Measurements from ENCODE around the gene CFAP410. TPM values are rescaled to one million over a fixed set of nuclear protein-coding genes. Genes with fewer than 3 reads are reported as not detected.
"Not testable (repeated sequence)": the region's sequence is repeated elsewhere in the genome, so short reads cannot be mapped to it uniquely, and the experiment has no call there.

Gene CFAP410
- polyA plus RNA-seq, 1 donor, result 20.1 TPM

DNA sequence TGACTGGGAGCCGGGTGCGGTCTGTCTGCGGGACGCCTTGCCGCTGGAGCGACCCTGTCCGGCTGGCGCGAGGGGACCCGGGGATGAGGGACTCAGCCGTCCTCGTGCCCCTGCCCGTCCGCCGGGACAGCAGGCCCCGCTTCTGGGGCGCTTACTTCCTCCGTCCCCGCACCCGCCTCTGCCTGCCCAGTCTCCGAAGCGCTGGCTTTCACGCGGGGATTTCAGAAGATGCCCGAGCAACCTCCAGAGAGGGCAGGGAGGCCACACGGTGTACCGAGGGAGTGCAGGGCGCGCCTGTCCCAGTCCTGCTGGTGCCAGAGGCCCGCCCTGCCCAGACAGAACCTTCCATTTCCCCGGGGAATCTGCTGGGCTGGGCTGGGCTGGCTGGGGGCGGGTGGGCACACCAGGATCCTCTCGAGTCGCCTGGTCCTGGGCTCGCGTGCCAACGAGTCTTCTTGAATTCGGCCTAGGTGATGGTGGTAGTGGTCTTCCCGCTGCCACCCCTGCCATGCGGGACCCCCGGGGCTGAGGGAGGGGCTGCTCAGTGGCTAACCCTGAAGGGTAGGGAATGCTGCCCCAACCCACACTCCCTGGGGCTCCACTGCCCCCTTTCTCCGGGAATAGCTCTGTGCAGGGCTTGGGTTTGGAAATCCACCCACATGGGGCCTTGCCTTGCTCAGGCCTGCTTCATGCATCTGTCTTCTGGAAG, 11.7 kb upstream of the CFAP410 start:
- DNase-seq, result no peak

DNA sequence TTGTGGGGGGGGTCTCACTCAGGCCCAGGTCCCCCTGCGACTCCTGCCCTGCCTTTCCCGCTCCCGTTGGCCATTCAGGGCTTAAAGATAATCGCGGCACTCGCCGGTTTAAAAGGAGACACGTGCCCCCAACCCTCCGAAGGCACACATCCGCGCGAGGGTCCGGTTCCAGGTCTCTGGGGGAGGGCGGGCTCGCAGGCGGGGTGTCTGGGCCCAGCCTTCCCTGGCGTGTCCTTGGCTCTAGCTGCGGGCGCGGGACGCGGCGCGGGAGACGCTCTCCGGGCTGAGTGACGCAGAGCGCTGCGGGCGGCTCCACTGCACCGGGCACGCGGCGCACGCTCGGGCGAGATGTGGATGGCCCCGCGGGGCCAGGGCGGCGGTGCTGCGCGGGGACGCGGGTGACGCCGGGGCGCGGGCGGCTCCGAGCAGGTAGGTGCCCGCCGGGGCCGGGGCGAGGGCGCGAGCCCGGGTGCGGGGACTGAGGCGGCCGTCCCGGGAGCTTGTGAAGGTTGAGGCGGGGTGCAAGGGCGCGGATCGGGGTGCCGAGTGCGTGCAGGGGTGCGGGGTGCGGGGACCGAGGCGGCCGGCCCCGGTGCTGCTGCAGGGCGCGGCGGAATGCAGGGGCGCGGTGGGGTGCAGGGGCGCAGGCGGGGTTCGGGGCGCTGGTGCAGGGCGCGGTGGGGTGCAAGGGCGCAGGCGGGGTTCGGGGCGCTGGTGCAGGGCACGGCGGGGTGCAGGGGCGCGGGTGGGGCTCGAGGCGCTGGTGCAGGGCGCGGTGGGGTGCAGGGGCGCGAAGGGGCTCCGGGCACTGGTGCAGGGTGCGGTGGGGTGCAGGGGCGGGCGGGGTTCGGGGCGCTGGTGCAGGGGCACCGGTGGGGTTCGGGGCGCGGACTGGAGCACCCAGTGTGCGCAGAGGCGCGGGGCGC, 10.9 kb upstream of the CFAP410 start:
- DNase-seq, result no peak

GRCh38 chr21:44349416-44349846, 10.2 kb upstream of the CFAP410 start:
- no peak for DNase-seq

DNA sequence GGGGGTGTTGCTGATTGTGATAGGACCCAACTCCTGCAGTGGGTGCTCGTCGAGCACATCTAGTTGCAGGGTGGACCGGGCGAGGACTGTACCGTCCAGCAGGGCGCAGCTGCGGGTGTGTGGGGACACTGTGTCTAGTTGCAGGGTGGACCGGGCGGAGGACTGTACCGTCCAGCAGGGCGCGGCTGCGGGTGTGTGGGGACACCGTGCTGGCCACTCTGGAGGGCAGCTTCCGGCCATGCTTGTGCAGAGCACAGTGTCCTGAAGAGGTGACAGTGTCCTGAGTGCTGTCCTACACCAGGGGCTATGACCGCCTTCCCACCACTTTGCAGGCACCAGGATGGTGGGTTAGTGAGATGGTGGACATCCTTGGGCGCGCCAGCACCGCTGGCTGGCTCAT, 9.7 kb upstream of the CFAP410 start:
- DNase-seq, result no peak

- no peak for DNase-seq
These were observed 8.8 kb upstream of the CFAP410 start for GRCh38 chr21:44347911-44348451.

- no peak for DNase-seq
These were observed 6.3 kb upstream of the CFAP410 start for GRCh38 chr21:44345495-44345894.

DNA sequence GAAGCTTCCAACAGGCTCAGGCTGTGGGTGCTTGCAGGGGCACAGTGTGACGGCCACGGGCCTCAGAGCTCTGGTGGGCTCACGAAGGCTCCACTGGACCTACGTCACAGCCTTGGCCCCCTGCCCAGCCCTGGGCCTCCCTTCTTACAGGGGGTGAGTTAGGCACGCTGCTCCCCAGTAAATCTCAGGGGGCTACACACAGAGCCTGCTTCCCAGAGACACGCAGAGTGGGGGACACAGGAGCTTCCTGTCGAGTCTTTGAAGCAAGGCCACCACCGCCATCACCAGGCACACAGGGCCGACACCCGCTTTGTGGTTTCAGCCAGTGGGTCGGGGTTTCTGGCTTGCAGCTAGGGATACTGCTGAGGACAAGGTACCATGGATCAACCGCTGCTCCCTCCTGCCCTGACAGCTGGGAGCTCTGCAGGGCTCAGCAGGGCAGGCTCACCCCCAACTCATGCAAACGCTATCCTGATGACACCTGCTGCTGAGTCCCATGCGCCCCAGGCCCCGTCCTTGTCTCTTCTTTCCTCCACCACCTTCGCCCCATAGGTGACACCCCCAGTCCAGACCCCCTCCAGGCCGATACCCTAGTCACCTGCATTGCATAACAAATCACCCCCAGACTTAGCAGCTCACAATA, 5.5 kb upstream of the CFAP410 start:
- DNase-seq, result no peak

GRCh38 chr21:44342981-44343380, 3.8 kb upstream of the CFAP410 start:
- not testable (repeated sequence) for DNase-seq

GRCh38 chr21:44341726-44342458, 2.7 kb upstream of the CFAP410 start:
- DNase-seq, result not testable (repeated sequence)

DNA sequence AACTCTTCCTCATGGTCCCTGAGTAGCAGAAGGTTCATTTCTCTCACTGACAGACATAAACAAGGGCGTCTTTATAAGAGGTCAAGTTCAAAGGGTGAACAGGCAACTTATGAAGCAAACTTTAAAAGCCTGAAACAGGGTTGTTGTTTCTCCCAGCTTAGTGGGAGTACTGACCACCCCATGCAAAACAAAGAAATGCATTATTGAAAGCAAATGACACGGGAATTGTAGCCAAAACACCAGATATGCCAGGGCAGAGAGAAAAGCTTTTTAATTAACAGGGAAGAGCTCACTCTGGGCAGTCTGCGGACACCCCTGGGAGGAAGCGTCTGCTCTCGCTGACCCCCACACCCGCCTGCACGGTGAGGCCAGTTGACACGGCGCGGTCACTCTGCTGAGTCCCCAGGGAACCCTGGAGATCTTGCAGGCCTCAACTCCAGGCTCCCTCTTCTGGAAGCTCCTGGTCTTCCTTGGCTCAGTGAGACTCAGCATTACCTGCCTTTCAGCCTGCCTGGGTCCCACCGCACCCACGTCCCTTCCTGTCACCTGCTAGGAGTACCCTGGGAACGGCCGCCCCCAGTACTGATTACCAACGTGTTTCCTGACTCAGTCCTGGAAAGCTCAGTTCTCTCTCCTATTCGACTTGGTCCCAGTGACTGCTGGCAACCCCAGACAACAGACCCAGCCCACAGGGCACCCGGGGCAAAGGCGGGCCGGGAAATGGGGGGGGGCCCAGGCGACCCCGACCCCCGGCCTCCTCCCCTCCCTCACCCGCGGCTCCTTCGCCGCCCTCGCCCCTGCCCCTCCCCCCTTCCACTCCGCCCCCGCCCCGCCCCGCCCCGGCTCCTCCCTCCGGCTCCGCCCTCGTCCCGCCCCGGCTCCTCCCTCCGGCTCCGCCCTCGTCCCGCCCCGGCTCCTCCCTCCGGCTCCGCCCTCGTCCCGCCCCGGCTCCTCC, 972 bp downstream of the CFAP410 start:
- peak; percentile 63 for DNase-seq

DNA sequence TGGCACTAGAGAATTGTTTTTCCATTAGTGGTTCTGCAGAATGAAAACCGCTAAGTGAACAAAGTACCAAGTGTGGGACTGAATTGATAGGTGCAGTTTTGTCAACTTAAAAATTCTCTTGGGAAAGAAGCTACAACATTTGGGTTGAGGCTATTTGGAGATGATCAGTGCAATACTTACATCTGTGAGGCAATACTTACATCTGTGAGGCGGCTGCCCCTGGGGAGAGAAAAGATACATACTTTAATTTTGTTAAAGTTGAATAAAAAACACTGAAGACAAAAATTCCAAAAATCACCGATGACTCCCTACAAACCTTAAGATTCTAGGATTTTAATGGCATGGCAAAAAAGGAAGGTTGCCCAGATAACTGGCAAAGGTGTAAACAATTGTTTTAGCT, 1.7 kb downstream of the CFAP410 start:
- no peak for DNase-seq

DNA sequence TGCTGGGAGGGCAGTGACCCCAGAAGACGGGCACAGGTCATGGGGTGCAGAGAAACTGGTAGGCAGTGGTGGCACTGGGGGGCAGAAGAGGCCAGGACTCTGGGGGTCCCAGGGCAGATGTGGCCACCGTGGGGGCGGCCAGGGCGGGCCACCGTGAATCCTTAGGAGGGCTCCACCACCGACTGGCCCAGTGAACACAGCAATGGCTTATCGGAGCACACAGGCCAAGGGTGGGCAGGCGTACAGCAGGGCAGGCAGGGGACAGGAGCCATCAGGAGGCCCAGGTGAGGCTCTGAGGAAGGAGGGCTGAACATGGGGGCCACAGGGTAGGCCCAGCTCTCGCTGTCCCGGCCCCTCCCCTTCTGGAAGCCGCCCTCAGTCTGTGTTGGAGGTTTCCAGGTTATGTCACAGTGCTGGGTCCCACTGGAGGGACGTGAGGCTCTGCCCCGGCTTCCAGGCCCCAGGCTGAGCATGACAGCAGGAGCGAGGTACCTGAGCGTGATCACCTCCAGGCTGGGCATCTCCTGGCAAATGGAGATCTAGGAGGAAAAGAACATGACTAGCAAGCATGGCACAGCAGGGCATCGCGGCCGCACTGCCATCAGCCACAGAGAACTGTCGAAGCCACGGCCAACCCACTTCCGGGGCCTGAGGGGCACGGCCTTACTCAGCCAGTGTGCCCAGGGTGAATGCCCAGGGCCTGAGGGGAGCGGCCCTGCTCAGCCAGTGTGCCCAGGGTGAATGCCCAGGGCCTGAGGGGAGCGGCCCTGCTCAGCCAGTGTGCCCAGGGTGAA, 3.7 kb downstream of the CFAP410 start:
- no peak for DNase-seq

DNA sequence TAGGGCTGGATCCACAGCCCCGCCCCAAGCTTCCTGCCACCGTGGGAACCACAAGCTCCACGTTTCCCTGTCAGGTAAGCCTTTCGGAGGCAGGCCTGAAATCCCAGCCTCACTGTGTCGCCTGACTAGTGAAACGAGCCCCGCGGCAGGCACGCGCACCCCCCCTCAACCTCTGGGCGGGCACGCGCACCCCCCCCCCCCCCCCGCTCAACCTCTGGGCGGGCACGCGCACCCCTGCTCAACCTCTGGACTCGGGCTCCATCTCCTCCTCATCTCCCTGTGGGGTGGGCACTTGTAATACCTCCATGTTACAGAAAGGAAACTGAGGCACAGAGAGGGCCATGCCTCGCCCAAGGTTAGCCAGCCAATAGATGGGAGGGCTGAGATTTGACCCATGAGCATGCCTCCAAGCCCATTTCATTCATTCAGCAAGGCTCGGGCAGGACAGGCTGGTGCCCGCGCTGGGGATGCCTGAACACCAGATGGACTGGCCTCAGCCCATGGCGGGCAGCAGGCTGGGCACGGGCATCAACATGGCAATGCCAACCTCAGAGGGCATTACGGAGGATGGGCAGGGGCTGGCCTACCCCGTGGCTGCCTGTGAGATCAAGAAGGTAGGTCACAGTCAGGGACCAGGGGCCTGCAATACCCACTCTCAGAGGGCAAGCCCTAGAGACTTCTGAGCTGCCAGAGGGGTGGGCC, 4.7 kb downstream of the CFAP410 start:
- DNase-seq, result no peak

GRCh38 chr21:44333509-44334328, 5.5 kb downstream of the CFAP410 start:
- no peak for DNase-seq

- no peak for DNase-seq
These were observed 6.2 kb downstream of the CFAP410 start for GRCh38 chr21:44332965-44333364.

GRCh38 chr21:44332383-44332782, 6.8 kb downstream of the CFAP410 start:
- no peak for DNase-seq

- DNase-seq, result no peak
These were observed 7.4 kb downstream of the CFAP410 start for GRCh38 chr21:44331650-44332307.

DNA sequence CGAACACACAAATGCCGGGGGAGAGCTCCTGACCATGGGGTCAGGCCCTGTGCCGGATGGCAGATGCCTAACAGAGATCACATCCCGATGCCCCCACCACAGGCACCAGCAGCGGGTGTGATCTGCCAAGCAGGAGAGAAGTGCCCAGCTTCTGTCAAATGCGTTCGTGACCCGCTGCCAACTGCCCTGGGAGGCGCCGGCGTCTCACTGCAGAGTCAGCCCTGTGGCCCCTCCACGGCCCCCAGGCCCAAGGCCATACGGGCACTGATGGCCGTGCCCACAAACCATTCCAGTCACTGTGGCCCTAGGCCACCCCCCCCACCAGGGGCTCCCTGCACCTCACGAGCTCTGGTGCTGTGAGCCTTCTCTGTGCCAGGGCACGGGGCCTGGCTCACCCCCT, 8.0 kb downstream of the CFAP410 start:
- DNase-seq, result no peak

All from hindlimb muscle (tissue), 1 donor.